ENCODE data around the gene LENG8.

The LENG8 gene

GRCh38 chr19:54457773-54458647 lies 9.0 kb downstream of the LENG8 start:
- ATAC-seq: no peak
- TF ChIP-seq BACH2 (CRISPR knock-in tag; IDR thresholded peaks at IDR 0.05; ENCODE audit: borderline replicate concordance) (no peak), RARB (CRISPR knock-in tag; IDR thresholded peaks at IDR 0.05) (no peak), GLIS3 (CRISPR knock-in tag; IDR thresholded peaks at IDR 0.05) (no peak), CREB5 (CRISPR knock-in tag; IDR thresholded peaks at IDR 0.05; ENCODE audit: low read depth) (no peak), TSHZ2 (CRISPR knock-in tag; IDR thresholded peaks at IDR 0.05) (no peak), ZFP30 (CRISPR knock-in tag; IDR thresholded peaks at IDR 0.05) (no peak), PATZ1 (CRISPR knock-in tag; IDR thresholded peaks at IDR 0.05; ENCODE audit: borderline replicate concordance) (no peak), OSR1 (CRISPR knock-in tag; IDR thresholded peaks at IDR 0.05) (no peak)

- TF ChIP-seq ZFP30 (CRISPR knock-in tag; IDR thresholded peaks at IDR 0.05) (no peak), PPARA (CRISPR knock-in tag; IDR thresholded peaks at IDR 0.05; ENCODE audit: borderline replicate concordance) (no peak), TCF4 (CRISPR knock-in tag; IDR thresholded peaks at IDR 0.05; ENCODE audit: borderline replicate concordance) (no peak)
These were observed 9.8 kb downstream of the LENG8 start for GRCh38 chr19:54458648-54459281.

GRCh38 chr19:54459282-54460229 lies 10.6 kb downstream of the LENG8 start:
- no peak for ATAC-seq
- TF ChIP-seq ZNF70 (CRISPR knock-in tag; IDR thresholded peaks at IDR 0.05) (no peak), ZFP3 (CRISPR knock-in tag; IDR thresholded peaks at IDR 0.05) (no peak), ZNF8 (CRISPR knock-in tag; IDR thresholded peaks at IDR 0.05) (no peak), POU6F1 (CRISPR knock-in tag; IDR thresholded peaks at IDR 0.05; ENCODE audit: borderline replicate concordance, low read depth) (no peak), GLIS3 (CRISPR knock-in tag; IDR thresholded peaks at IDR 0.05) (no peak), TSHZ2 (CRISPR knock-in tag; IDR thresholded peaks at IDR 0.05) (no peak), ARNTL (CRISPR knock-in tag; IDR thresholded peaks at IDR 0.05; ENCODE audit: borderline replicate concordance, low read depth) (no peak), TOX (CRISPR knock-in tag; IDR thresholded peaks at IDR 0.05; ENCODE audit: borderline replicate concordance) (no peak), ESRRG (CRISPR knock-in tag; IDR thresholded peaks at IDR 0.05) (no peak), TCF4 (CRISPR knock-in tag; IDR thresholded peaks at IDR 0.05; ENCODE audit: borderline replicate concordance) (no peak), ZFP30 (CRISPR knock-in tag; IDR thresholded peaks at IDR 0.05) (no peak), CSRNP3 (CRISPR knock-in tag; IDR thresholded peaks at IDR 0.05) (no peak), ISL1 (CRISPR knock-in tag; IDR thresholded peaks at IDR 0.05) (no peak), BACH2 (CRISPR knock-in tag; IDR thresholded peaks at IDR 0.05; ENCODE audit: borderline replicate concordance) (no peak), CSDC2 (CRISPR knock-in tag; IDR thresholded peaks at IDR 0.05) (no peak), CREB5 (CRISPR knock-in tag; IDR thresholded peaks at IDR 0.05; ENCODE audit: low read depth) (no peak), RARB (CRISPR knock-in tag; IDR thresholded peaks at IDR 0.05) (no peak), PPARA (CRISPR knock-in tag; IDR thresholded peaks at IDR 0.05; ENCODE audit: borderline replicate concordance) (no peak)

More at GRCh38 chr19:54458648-54459281, 9.8 kb downstream of the LENG8 start:
- no peak for ATAC-seq
